K562 (cell line): Measurements from ENCODE around the gene AIMP1. TPM values are rescaled to one million over a fixed set of nuclear protein-coding genes. Genes with fewer than 3 reads are reported as not detected.

Experiments
- CBFB ChIP-seq: sonication (generic); formaldehyde crosslinking; IDR thresholded peaks from 2 replicates; pipeline ENCODE4 v1.4.0; 2020; ENCODE audit warnings: mild to moderate bottlenecking, missing genetic modification reagents
- DNMT1 ChIP-seq: fragments of 450-650 bp; IDR thresholded peaks from 2 replicates; pipeline ENCODE4 v1.6.1; 2016; ENCODE audit warnings: antibody characterized with exemption, mild to moderate bottlenecking
- E2F8 ChIP-seq: fragments of 450-650 bp; IDR thresholded peaks from 2 replicates; pipeline ENCODE4 v1.7.1; 2018; ENCODE audit warnings: mild to moderate bottlenecking, low read depth; ENCODE audit not compliant: partially characterized antibody
- JUND ChIP-seq, 2 experiments: IDR thresholded peaks; 2 replicates in 1 of 2; 3 replicates in 1 of 2; pipeline ENCODE4 v1.6.1; 2011; ENCODE audit warnings: borderline replicate concordance in 2 of 2, low read depth in 2 of 2, low read length in 2 of 2, improper control_type of control experiment in 1 of 2, missing biosample characterization in 1 of 2, missing genetic modification characterization in 1 of 2, missing genetic modification reagents in 1 of 2
- OTX1 ChIP-seq: fragments of 450-650 bp; formaldehyde crosslinking; IDR thresholded peaks from 2 replicates; pipeline ENCODE4 v1.4.0; 2022; ENCODE audit warnings: mild to moderate bottlenecking
- PBX2 ChIP-seq, 2 experiments: IDR thresholded peaks in 1 of 2; conservative IDR thresholded peaks in 1 of 2; 2 replicates each; pipeline ENCODE4 v1.6.1; 2016; ENCODE audit warnings: low read depth in 2 of 2, mild to moderate bottlenecking in 1 of 2, missing compliant biosample characterization in 1 of 2, missing genetic modification characterization in 1 of 2, moderate library complexity in 1 of 2
- TCF15 ChIP-seq: fragments of 250-450 bp; sonication (Bioruptor Pico); IDR thresholded peaks from 2 replicates; pipeline ENCODE4 v1.8.0; 2022; ENCODE audit warnings: moderate library complexity, mild to moderate bottlenecking, inconsistent platforms
- ZNF318 ChIP-seq, 2 experiments: fragments of 450-650 bp; IDR thresholded peaks; 2 replicates each; pipeline ENCODE4 v1.6.1; 2016; ENCODE audit warnings: mild to moderate bottlenecking in 2 of 2, borderline replicate concordance in 1 of 2, low read depth in 1 of 2, moderate library complexity in 1 of 2
- polyA plus RNA-seq, 8 experiments: library from polyadenylated mRNA; depleted of rRNA in 4 of 8; stranded (reverse) in 5 of 8; unstranded in 3 of 8; fragments of >200 nt; fragmentation: Nextera tagmentation in 2 of 8; fragmentation: Illumina TruSeq in 1 of 8; extraction: Ambion mirVana in 2 of 8; extraction: Trizol in 1 of 8; gene quantifications; 2 replicates each; pipeline versions ENCODE4 v1.2.1 to v1.2.3, GENCODE V29; 2011 to 2014; ENCODE audit warnings: inconsistent platforms in 1 of 8, missing spikeins in 1 of 8
- total RNA-seq, 7 experiments: library from RNA; depleted of rRNA in 6 of 7; stranded (reverse); fragments of >200 nt in 6 of 7; fragmentation: Illumina TruSeq in 2 of 7; extraction: Trizol in 2 of 7; gene quantifications; 2 replicates each; pipeline versions ENCODE4 v1.2.1 to v1.2.3, GENCODE V29; 2011 to 2021; ENCODE audit warnings: low replicate concordance in 1 of 7

Gene AIMP1
- total and polyA plus RNA-seq, 9 of the 15 experiments (the other 6 are each of a cell fraction or from before 2014, with no cell fraction given): 39.9 to 141 (median 70.1) TPM

GRCh38 chr4:106302062-106302438 lies 14.3 kb upstream of the AIMP1 start (continued):
- no peak for TF ChIP-seq ZNF318 (IDR thresholded peaks at IDR 0.05; ENCODE audit: borderline replicate concordance in 1 of 2, low read depth in 1 of 2)
- no peak for TF ChIP-seq DNMT1
- TF ChIP-seq TCF15 (CRISPR knock-in tag): no peak
- TF ChIP-seq CBFB: no peak
- TF ChIP-seq PBX2 (CRISPR knock-in tag; IDR thresholded peaks at IDR 0.05; ENCODE audit: low read depth): no peak
- TF ChIP-seq PBX2 (tag; conservative IDR thresholded peaks at IDR 0.05; ENCODE audit: low read depth): no peak
- no peak for TF ChIP-seq OTX1 (CRISPR knock-in tag)
- no peak for TF ChIP-seq JUND (IDR thresholded peaks at IDR 0.05; ENCODE audit: borderline replicate concordance, low read depth, low read length)
- TF ChIP-seq JUND (tag; IDR thresholded peaks at IDR 0.05; ENCODE audit: borderline replicate concordance, low read depth, low read length): no peak
- no peak for TF ChIP-seq E2F8
